ENCODE results near the gene MFSD2B.
"Not testable (repeated sequence)": the region's sequence is repeated elsewhere in the genome, so short reads cannot be mapped to it uniquely, and the experiment has no call there.

MFSD2B gene

GRCh38 chr2:24009680-24010476, at the start of gene MFSD2B:
TSS of gene MFSD2B (plus strand) at chr2:24010085. CDS start at chr2:24010097, 12 bp downstream.
- no peak for DNase-seq

GRCh38 chr2:23967846-23968245, 42.0 kb upstream of the MFSD2B start:
- no peak for DNase-seq

- no peak for DNase-seq
Observed at GRCh38 chr2:23976883-23977282, 33.0 kb upstream of the MFSD2B start.

GRCh38 chr2:23988371-23988770, 21.5 kb upstream of the MFSD2B start:
- DNase-seq: no peak

- no peak for DNase-seq
Observed at GRCh38 chr2:23992931-23993330, 17.0 kb upstream of the MFSD2B start.

GRCh38 chr2:23993736-23994269, 16.1 kb upstream of the MFSD2B start:
- no peak for DNase-seq

GRCh38 chr2:23994567-23994966, 15.3 kb upstream of the MFSD2B start:
- DNase-seq: no peak

- DNase-seq: no peak
Observed at GRCh38 chr2:24007693-24008092, 2.2 kb upstream of the MFSD2B start.

- DNase-seq: no peak
Observed at GRCh38 chr2:24008672-24009366, 1.1 kb upstream of the MFSD2B start.

GRCh38 chr2:24009367-24009679, 562 bp upstream of the MFSD2B start:
- DNase-seq: no peak

- no peak for DNase-seq
Observed at GRCh38 chr2:24010477-24011249, 778 bp downstream of the MFSD2B start.

- DNase-seq: no peak
Observed at GRCh38 chr2:24011250-24012104, 1.6 kb downstream of the MFSD2B start.

- DNase-seq: no peak
Observed at GRCh38 chr2:24012521-24013188, 2.8 kb downstream of the MFSD2B start.

GRCh38 chr2:24014902-24015301, 5.0 kb downstream of the MFSD2B start:
- DNase-seq: not testable (repeated sequence)

GRCh38 chr2:24015562-24016375, 5.9 kb downstream of the MFSD2B start:
- peak; percentile 87 for DNase-seq

- DNase-seq: no peak
Observed at GRCh38 chr2:24016376-24016761, 6.5 kb downstream of the MFSD2B start.

- DNase-seq: no peak
Observed at GRCh38 chr2:24016853-24017703, 7.2 kb downstream of the MFSD2B start.

- no peak for DNase-seq
Observed at GRCh38 chr2:24017711-24018110, 7.8 kb downstream of the MFSD2B start.

- DNase-seq: peak; percentile 42
Observed at GRCh38 chr2:24018241-24018640, 8.4 kb downstream of the MFSD2B start.

- DNase-seq: no peak
Observed at GRCh38 chr2:24019729-24020128, 9.8 kb downstream of the MFSD2B start.
